DLD1 (cell line): Measurements from ENCODE around the gene TDP2.
"Not testable (repeated sequence)": the region's sequence is repeated elsewhere in the genome, so short reads cannot be mapped to it uniquely, and the experiment has no call there.

Experiments
- in situ Hi-C: cut with HindIII; loops from 2 replicates; pipeline ENCODE4 v1.10.0; 2017; ENCODE audit warnings: low sequenced_read_pairs

TDP2 gene

GRCh38 chr6:24666641-24667377, at the start of gene TDP2, which contains the start of gene ACOT13:
Gene TDP2, minus strand, starts transcription at chr6:24666899. Its CDS starts 37 bp downstream, at chr6:24666862.
Gene ACOT13, plus strand, starts transcription at chr6:24667077. Its CDS starts 187 bp downstream, at chr6:24667264.
- in situ Hi-C loops = no loop called here

GRCh38 chr6:24710519-24711303, 44.0 kb upstream of the TDP2 start:
- in situ Hi-C loops = no loop called here

- in situ Hi-C loops = no loop called here
Measured at GRCh38 chr6:24709014-24709711, 42.5 kb upstream of the TDP2 start.

- in situ Hi-C loops = no loop called here
Measured at GRCh38 chr6:24708612-24709011, 41.9 kb upstream of the TDP2 start.

GRCh38 chr6:24704468-24704867, 37.8 kb upstream of the TDP2 start:
- in situ Hi-C loops = no loop called here

GRCh38 chr6:24702720-24703282, 36.1 kb upstream of the TDP2 start:
- in situ Hi-C loops = no loop called here

- in situ Hi-C loops = no loop called here
Measured at GRCh38 chr6:24699521-24700359, 33.0 kb upstream of the TDP2 start.

GRCh38 chr6:24696097-24696496, 29.4 kb upstream of the TDP2 start:
- in situ Hi-C loops = no loop called here

- in situ Hi-C loops = not testable (repeated sequence)
Measured at GRCh38 chr6:24695635-24696034, 28.9 kb upstream of the TDP2 start.

GRCh38 chr6:24694198-24694597, 27.5 kb upstream of the TDP2 start:
- in situ Hi-C loops = no loop called here

- in situ Hi-C loops = no loop called here
Measured at GRCh38 chr6:24692848-24693592, 26.3 kb upstream of the TDP2 start.

- in situ Hi-C loops = no loop called here
Measured at GRCh38 chr6:24692415-24692814, 25.7 kb upstream of the TDP2 start.

GRCh38 chr6:24692003-24692402, 25.3 kb upstream of the TDP2 start:
- in situ Hi-C loops = no loop called here

GRCh38 chr6:24691550-24691949, 24.9 kb upstream of the TDP2 start:
- in situ Hi-C loops = no loop called here

- in situ Hi-C loops = no loop called here
Measured at GRCh38 chr6:24690593-24690992, 23.9 kb upstream of the TDP2 start.

- in situ Hi-C loops = no loop called here
Measured at GRCh38 chr6:24689964-24690363, 23.3 kb upstream of the TDP2 start.

- in situ Hi-C loops = no loop called here
Measured at GRCh38 chr6:24686946-24687345, 20.2 kb upstream of the TDP2 start.

- in situ Hi-C loops = no loop called here
Measured at GRCh38 chr6:24686408-24686807, 19.7 kb upstream of the TDP2 start.
